Liver (tissue), 9 donors: ENCODE results near the gene ARIH2. TPM values are rescaled to one million over a fixed set of nuclear protein-coding genes. Genes with fewer than 3 reads are reported as not detected.
A peak's percentile ranks its signal among the peaks of the same experiment; 100 is the strongest.

Experiments
- DNase-seq: peaks from one replicate; pipeline ENCODE4 v3.0.0-alpha.2; 2017; ENCODE audit warnings: low spot score
- H3K27ac ChIP-seq, 2 donors: one replicate each; pipeline ENCODE4 v1.7.0; 2013; ENCODE audit warnings: inconsistent platforms in 2 of 2, low read length in 2 of 2, control low read depth in 1 of 2, low read depth in 1 of 2, mild to moderate bottlenecking in 1 of 2
- H3K27me3 ChIP-seq, 4 donors: one replicate each; pipeline versions ENCODE4 v1.6.1 to v1.7.0; 2013; ENCODE audit warnings: low read length in 3 of 4, inconsistent platforms in 1 of 4, mild to moderate bottlenecking in 1 of 4, moderate library complexity in 1 of 4; ENCODE audit not compliant: control insufficient read depth in 4 of 4, insufficient read depth in 4 of 4
- H3K36me3 ChIP-seq, 4 donors: one replicate each; pipeline versions ENCODE4 v1.6.1 to v1.7.0; 2013; ENCODE audit warnings: low read length in 3 of 4, mild to moderate bottlenecking in 3 of 4, low read depth in 1 of 4, moderate library complexity in 1 of 4; ENCODE audit not compliant: control insufficient read depth in 4 of 4, insufficient read depth in 3 of 4
- H3K4me1 ChIP-seq, 4 donors: one replicate each; pipeline versions ENCODE4 v1.6.1 to v1.7.0; 2013; ENCODE audit warnings: low read length in 3 of 4, mild to moderate bottlenecking in 3 of 4, moderate library complexity in 1 of 4; ENCODE audit not compliant: control insufficient read depth in 4 of 4, insufficient read depth in 4 of 4
- H3K4me3 ChIP-seq, 3 donors: one replicate each; pipeline versions ENCODE4 v1.6.1 to v1.7.0; 2013; ENCODE audit warnings: low read length in 3 of 3, control low read depth in 1 of 3, low read depth in 1 of 3, mild to moderate bottlenecking in 1 of 3
- H3K9ac ChIP-seq, 2 donors: one replicate each; pipeline ENCODE4 v1.7.0; 2013; ENCODE audit warnings: low read length in 2 of 2, mild to moderate bottlenecking in 2 of 2, moderate library complexity in 2 of 2, control low read depth in 1 of 2, low read depth in 1 of 2
- H3K9me3 ChIP-seq, 4 donors: one replicate each; pipeline versions ENCODE4 v1.6.1 to v1.7.0; 2013; ENCODE audit warnings: low read length in 3 of 4; ENCODE audit not compliant: control insufficient read depth in 4 of 4
- EGR1 ChIP-seq, 2 donors: IDR thresholded peaks; 2 replicates each; pipeline ENCODE4 v1.6.1; 2016 to 2018; ENCODE audit warnings: antibody characterized with exemption in 2 of 2, low read depth in 2 of 2
- FOXA1 ChIP-seq: IDR thresholded peaks from 2 replicates; pipeline ENCODE4 v1.6.1; 2016; ENCODE audit warnings: antibody characterized with exemption
- FOXA2 ChIP-seq: IDR thresholded peaks from 2 replicates; pipeline ENCODE4 v1.6.1; 2016; ENCODE audit warnings: antibody characterized with exemption
- GABPA ChIP-seq, 2 donors: IDR thresholded peaks in 1 of 2; conservative IDR thresholded peaks in 1 of 2; 2 replicates each; pipeline ENCODE4 v1.6.1; 2016; ENCODE audit warnings: antibody characterized with exemption in 2 of 2, mild to moderate bottlenecking in 1 of 2, moderate library complexity in 1 of 2
- HNF4A ChIP-seq, 2 donors: conservative IDR thresholded peaks; 2 replicates each; pipeline ENCODE4 v1.6.1; 2016; ENCODE audit warnings: antibody characterized with exemption in 2 of 2, mild to moderate bottlenecking in 2 of 2
- HNF4G ChIP-seq: IDR thresholded peaks from 2 replicates; pipeline ENCODE4 v1.6.1; 2016; ENCODE audit warnings: antibody characterized with exemption
- JUND ChIP-seq, 2 donors: IDR thresholded peaks; 2 replicates each; pipeline ENCODE4 v1.6.1; 2016; ENCODE audit warnings: antibody characterized with exemption in 2 of 2
- NR2F2 ChIP-seq: IDR thresholded peaks from 2 replicates; pipeline ENCODE4 v1.6.1; 2016; ENCODE audit warnings: antibody characterized with exemption
- RAD21 ChIP-seq, 2 donors: IDR thresholded peaks; 2 replicates each; pipeline ENCODE4 v1.6.1; 2016; ENCODE audit warnings: antibody characterized with exemption in 2 of 2, mild to moderate bottlenecking in 2 of 2
- RXRA ChIP-seq, 2 donors: IDR thresholded peaks; 2 replicates each; pipeline ENCODE4 v1.6.1; 2017 to 2018; ENCODE audit warnings: antibody characterized with exemption in 2 of 2, mild to moderate bottlenecking in 1 of 2
- SP1 ChIP-seq: IDR thresholded peaks from 2 replicates; pipeline ENCODE4 v1.6.1; 2018; ENCODE audit warnings: antibody characterized with exemption, mild to moderate bottlenecking
- TAF1 ChIP-seq: conservative IDR thresholded peaks from 2 replicates; pipeline ENCODE4 v1.6.1; 2016; ENCODE audit warnings: antibody characterized with exemption, mild to moderate bottlenecking
- YY1 ChIP-seq: IDR thresholded peaks from 2 replicates; pipeline ENCODE4 v1.6.1; 2016; ENCODE audit warnings: antibody characterized with exemption, mild to moderate bottlenecking
- WGBS: extraction: QIAGEN DNeasy Blood & Tissue Kit; methylation state at CpG from one replicate; pipeline ENCODE4 v1.1.7; 2013; 5-methylcytosine and 5-hydroxymethylcytosine counted together
- polyA plus RNA-seq, 2 donors: library from polyadenylated mRNA; stranded (reverse) in 1 of 2; unstranded in 1 of 2; fragments of 200-250 nt in 1 of 2; fragments of >200 nt in 1 of 2; fragmentation: Nextera tagmentation in 1 of 2; extraction: Ambion mirVana in 1 of 2; gene quantifications; one replicate each; pipeline versions ENCODE4 v1.2.1 to v1.2.3, GENCODE V29; 2013 to 2015
- total RNA-seq, 2 donors: library from RNA; depleted of rRNA; stranded (reverse); fragments of >200 nt; gene quantifications; one replicate each; pipeline ENCODE4 v1.2.3, GENCODE V29; 2014
- TF ChIP-seq, protein P1 (sequence below): IDR thresholded peaks from 2 replicates; pipeline ENCODE4 v1.6.1; 2016; ENCODE audit warnings: antibody characterized with exemption
- TF ChIP-seq, protein P2 (sequence below): IDR thresholded peaks from 2 replicates; pipeline ENCODE4 v1.6.1; 2016; ENCODE audit warnings: antibody characterized with exemption, mild to moderate bottlenecking
- TF ChIP-seq, protein P3 (sequence below): IDR thresholded peaks from 2 replicates; pipeline ENCODE4 v1.6.1; 2016; ENCODE audit warnings: antibody characterized with exemption
- TF ChIP-seq, protein P4 (sequence below): fragments of 150-350 bp; IDR thresholded peaks from 2 replicates; pipeline ENCODE4 v1.5.1; 2017; ENCODE audit warnings: improper control_type of control experiment, low read depth, low read length; ENCODE audit not compliant: missing input control
- donor health status: healthy.
- donor health status: healthy.
- donor health status: healthy.
- donor health status: healthy.
- donor health status: healthy.

The ARIH2 gene
- total and polyA plus RNA-seq, 4 donors = 24.8 to 63.5 (median 31.0) TPM

DNA sequence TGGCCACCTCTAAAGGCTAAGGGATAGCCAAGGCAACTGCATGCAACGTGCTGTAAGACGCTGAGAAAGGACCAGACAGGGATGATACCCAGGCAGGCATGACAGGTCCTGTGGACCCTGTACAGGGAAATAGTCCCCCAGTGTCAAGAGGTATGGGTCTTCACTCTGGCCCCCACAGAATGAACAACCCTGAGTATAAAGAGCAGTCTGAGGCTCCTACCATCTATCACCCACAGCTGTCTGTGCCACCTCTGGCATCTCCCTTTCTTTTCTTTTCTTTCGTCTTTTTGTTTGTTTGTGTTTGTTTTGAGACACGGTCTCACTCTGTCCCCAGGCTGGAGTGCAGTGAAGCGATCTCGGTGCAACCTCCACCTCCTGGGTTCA is 38.7 kb upstream of the ARIH2 start:
- no peak for DNase-seq
- TF ChIP-seq, protein P1, sequence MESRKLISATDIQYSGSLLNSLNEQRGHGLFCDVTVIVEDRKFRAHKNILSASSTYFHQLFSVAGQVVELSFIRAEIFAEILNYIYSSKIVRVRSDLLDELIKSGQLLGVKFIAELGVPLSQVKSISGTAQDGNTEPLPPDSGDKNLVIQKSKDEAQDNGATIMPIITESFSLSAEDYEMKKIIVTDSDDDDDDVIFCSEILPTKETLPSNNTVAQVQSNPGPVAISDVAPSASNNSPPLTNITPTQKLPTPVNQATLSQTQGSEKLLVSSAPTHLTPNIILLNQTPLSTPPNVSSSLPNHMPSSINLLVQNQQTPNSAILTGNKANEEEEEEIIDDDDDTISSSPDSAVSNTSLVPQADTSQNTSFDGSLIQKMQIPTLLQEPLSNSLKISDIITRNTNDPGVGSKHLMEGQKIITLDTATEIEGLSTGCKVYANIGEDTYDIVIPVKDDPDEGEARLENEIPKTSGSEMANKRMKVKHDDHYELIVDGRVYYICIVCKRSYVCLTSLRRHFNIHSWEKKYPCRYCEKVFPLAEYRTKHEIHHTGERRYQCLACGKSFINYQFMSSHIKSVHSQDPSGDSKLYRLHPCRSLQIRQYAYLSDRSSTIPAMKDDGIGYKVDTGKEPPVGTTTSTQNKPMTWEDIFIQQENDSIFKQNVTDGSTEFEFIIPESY = no peak
- TF ChIP-seq FOXA1 = no peak
- TF ChIP-seq SP1 = no peak
- TF ChIP-seq FOXA2 = no peak
- TF ChIP-seq, protein P2, sequence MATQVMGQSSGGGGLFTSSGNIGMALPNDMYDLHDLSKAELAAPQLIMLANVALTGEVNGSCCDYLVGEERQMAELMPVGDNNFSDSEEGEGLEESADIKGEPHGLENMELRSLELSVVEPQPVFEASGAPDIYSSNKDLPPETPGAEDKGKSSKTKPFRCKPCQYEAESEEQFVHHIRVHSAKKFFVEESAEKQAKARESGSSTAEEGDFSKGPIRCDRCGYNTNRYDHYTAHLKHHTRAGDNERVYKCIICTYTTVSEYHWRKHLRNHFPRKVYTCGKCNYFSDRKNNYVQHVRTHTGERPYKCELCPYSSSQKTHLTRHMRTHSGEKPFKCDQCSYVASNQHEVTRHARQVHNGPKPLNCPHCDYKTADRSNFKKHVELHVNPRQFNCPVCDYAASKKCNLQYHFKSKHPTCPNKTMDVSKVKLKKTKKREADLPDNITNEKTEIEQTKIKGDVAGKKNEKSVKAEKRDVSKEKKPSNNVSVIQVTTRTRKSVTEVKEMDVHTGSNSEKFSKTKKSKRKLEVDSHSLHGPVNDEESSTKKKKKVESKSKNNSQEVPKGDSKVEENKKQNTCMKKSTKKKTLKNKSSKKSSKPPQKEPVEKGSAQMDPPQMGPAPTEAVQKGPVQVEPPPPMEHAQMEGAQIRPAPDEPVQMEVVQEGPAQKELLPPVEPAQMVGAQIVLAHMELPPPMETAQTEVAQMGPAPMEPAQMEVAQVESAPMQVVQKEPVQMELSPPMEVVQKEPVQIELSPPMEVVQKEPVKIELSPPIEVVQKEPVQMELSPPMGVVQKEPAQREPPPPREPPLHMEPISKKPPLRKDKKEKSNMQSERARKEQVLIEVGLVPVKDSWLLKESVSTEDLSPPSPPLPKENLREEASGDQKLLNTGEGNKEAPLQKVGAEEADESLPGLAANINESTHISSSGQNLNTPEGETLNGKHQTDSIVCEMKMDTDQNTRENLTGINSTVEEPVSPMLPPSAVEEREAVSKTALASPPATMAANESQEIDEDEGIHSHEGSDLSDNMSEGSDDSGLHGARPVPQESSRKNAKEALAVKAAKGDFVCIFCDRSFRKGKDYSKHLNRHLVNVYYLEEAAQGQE = no peak
- TF ChIP-seq HNF4A (conservative IDR thresholded peaks at IDR 0.05) = no peak
- TF ChIP-seq YY1 = no peak
- no peak for TF ChIP-seq EGR1 (IDR thresholded peaks at IDR 0.05; ENCODE audit: low read depth in 2 of 2)
- TF ChIP-seq, protein P3, sequence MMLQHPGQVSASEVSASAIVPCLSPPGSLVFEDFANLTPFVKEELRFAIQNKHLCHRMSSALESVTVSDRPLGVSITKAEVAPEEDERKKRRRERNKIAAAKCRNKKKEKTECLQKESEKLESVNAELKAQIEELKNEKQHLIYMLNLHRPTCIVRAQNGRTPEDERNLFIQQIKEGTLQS = no peak
- no peak for TF ChIP-seq RAD21 (IDR thresholded peaks at IDR 0.05)
- TF ChIP-seq TAF1 = no peak
- Histone ChIP-seq H3K4me3 (no peak overlapping the region), H3K4me1 (peaks cover 6 to 16% (median 15%) of the 10 kb centered on the region in 4 donors), H3K9me3 (no peaks in the 10 kb centered on the region), H3K36me3 (peaks cover 19 to 21% (median 21%) of the 10 kb centered on the region in 4 donors), H3K9ac (no peak overlapping the region), H3K27me3 (no peaks in the 10 kb centered on the region), H3K27ac (no peak overlapping the region)
- 87% methylated on average over 6 of the region's 6 CpGs for WGBS

DNA sequence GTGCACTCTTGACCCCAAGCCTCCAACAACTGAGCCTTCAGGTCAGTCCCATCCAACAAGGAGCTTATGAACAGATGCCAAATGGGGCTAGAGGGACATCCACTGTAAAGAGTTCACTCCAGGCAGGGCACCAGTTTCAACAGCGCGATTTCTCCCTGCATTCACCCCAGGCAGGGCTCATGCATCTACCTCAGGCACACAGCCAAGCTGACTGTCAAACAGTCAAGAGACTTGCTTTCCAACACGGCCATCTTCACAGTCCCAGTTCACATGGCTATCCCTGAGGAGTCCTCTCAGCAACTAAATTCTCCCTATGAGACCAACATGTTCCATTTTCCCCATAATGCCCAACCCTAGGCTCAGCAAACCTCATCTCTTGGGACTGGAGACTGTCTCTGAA is 37.6 kb upstream of the ARIH2 start:
- H3K9me3 ChIP-seq = no peaks in the 10 kb centered on the region
- peak overlapping the region; percentile 49 to 67 for H3K27ac ChIP-seq
- H3K9ac ChIP-seq = no peak overlapping the region
- TF ChIP-seq FOXA1 (no peak), HNF4A (conservative IDR thresholded peaks at IDR 0.05) (peak in 1 of 2 donors; percentile 4), FOXA2 (no peak), TAF1 (no peak), YY1 (no peak), SP1 (no peak), RXRA (IDR thresholded peaks at IDR 0.05) (peak; percentile 10 to 69), NR2F2 (no peak), HNF4G (no peak), GABPA (IDR thresholded peaks at IDR 0.05 in 1 of 2, conservative IDR thresholded peaks at IDR 0.05 in 1 of 2) (no peak), EGR1 (IDR thresholded peaks at IDR 0.05; ENCODE audit: low read depth in 2 of 2) (no peak), RAD21 (IDR thresholded peaks at IDR 0.05) (no peak), JUND (IDR thresholded peaks at IDR 0.05) (no peak)
- TF ChIP-seq, protein P2 = no peak
- TF ChIP-seq, protein P4, sequence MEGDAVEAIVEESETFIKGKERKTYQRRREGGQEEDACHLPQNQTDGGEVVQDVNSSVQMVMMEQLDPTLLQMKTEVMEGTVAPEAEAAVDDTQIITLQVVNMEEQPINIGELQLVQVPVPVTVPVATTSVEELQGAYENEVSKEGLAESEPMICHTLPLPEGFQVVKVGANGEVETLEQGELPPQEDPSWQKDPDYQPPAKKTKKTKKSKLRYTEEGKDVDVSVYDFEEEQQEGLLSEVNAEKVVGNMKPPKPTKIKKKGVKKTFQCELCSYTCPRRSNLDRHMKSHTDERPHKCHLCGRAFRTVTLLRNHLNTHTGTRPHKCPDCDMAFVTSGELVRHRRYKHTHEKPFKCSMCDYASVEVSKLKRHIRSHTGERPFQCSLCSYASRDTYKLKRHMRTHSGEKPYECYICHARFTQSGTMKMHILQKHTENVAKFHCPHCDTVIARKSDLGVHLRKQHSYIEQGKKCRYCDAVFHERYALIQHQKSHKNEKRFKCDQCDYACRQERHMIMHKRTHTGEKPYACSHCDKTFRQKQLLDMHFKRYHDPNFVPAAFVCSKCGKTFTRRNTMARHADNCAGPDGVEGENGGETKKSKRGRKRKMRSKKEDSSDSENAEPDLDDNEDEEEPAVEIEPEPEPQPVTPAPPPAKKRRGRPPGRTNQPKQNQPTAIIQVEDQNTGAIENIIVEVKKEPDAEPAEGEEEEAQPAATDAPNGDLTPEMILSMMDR = no peak
- TF ChIP-seq, protein P3 = no peak
- TF ChIP-seq, protein P1 = no peak
- H3K4me1 ChIP-seq = peaks cover 6 to 21% (median 16%) of the 10 kb centered on the region in 4 donors
- no peak overlapping the region for H3K4me3 ChIP-seq
- WGBS = 39% methylated on average over 3 of the region's 3 CpGs
- no peaks in the 10 kb centered on the region for H3K27me3 ChIP-seq
- peaks cover 17 to 22% (median 19%) of the 10 kb centered on the region in 4 donors for H3K36me3 ChIP-seq
- DNase-seq = no peak
